Loucy (cell line): Measurements from ENCODE around the gene TGFBR3.

ENCODE experiments used
- H2AFZ ChIP-seq: fragments of 200-600 bp; sonication (generic); 2 replicates; pipeline ENCODE4 v1.6.0; 2016; ENCODE audit warnings: antibody characterized with exemption, mild to moderate bottlenecking, low read length, moderate library complexity
- H3F3A ChIP-seq: fragments of 200-600 bp; 2 replicates; pipeline ENCODE4 v1.6.0; 2016; ENCODE audit warnings: antibody characterized with exemption, low read depth, mild to moderate bottlenecking
- H3K27me3 ChIP-seq: fragments of 200-600 bp; sonication (generic); 2 replicates; pipeline ENCODE4 v1.6.1; 2014; ENCODE audit warnings: low read length, mild to moderate bottlenecking; ENCODE audit not compliant: insufficient read depth, poor library complexity, severe bottlenecking
- H3K36me3 ChIP-seq: fragments of 200-600 bp; sonication (generic); 2 replicates; pipeline ENCODE4 v1.6.1; 2016; ENCODE audit warnings: low read length; ENCODE audit not compliant: insufficient read depth
- H3K4me1 ChIP-seq: fragments of 200-600 bp; sonication (generic); 2 replicates; pipeline ENCODE4 v1.5.1; 2014; ENCODE audit warnings: low read length, mild to moderate bottlenecking; ENCODE audit not compliant: insufficient read depth, poor library complexity, severe bottlenecking
- H3K4me2 ChIP-seq: fragments of 200-600 bp; sonication (generic); 2 replicates; pipeline ENCODE4 v1.6.0; 2014; ENCODE audit warnings: antibody characterized with exemption, low read length, low read depth, mild to moderate bottlenecking; ENCODE audit not compliant: poor library complexity, severe bottlenecking
- H3K4me3 ChIP-seq: fragments of 200-600 bp; sonication (generic); 2 replicates; pipeline ENCODE4 v1.5.1; 2014; ENCODE audit warnings: low read length, mild to moderate bottlenecking, mixed read lengths; ENCODE audit not compliant: poor library complexity, severe bottlenecking
- H3K79me2 ChIP-seq: fragments of 200-600 bp; sonication (generic); 2 replicates; pipeline ENCODE4 v1.6.1; 2014; ENCODE audit warnings: low read length; ENCODE audit not compliant: insufficient read depth
- H3K9ac ChIP-seq: fragments of 200-600 bp; sonication (generic); 2 replicates; pipeline ENCODE4 v1.6.0; 2014; ENCODE audit warnings: mild to moderate bottlenecking, low read depth, low read length, moderate library complexity; ENCODE audit not compliant: poor library complexity, severe bottlenecking
- H3K9me2 ChIP-seq: fragments of 200-600 bp; sonication (generic); replicated peaks from 2 replicates; pipeline ENCODE4 v1.6.1; 2016; ENCODE audit warnings: low read depth, low read length, mixed read lengths
- H3K9me3 ChIP-seq: fragments of 200-600 bp; sonication (generic); 2 replicates; pipeline ENCODE4 v1.6.1; 2014; ENCODE audit warnings: mild to moderate bottlenecking, antibody characterized with exemption, low read length, low read depth; ENCODE audit not compliant: insufficient read depth
- H4K20me1 ChIP-seq: fragments of 200-600 bp; sonication (generic); 2 replicates; pipeline ENCODE4 v1.6.0; 2014; ENCODE audit warnings: antibody characterized with exemption, low read length, mild to moderate bottlenecking; ENCODE audit not compliant: insufficient read depth, poor library complexity, severe bottlenecking
- EZH2phosphoT487 ChIP-seq: fragments of 200-600 bp; IDR thresholded peaks from 2 replicates; pipeline ENCODE4 v1.6.1; 2018; ENCODE audit warnings: antibody characterized with exemption, mild to moderate bottlenecking, moderate library complexity, borderline replicate concordance
- TF ChIP-seq, protein P1 (sequence below): fragments of 200-600 bp; sonication (generic); conservative IDR thresholded peaks from 2 replicates; pipeline ENCODE4 v1.5.1; 2014; ENCODE audit warnings: mild to moderate bottlenecking, antibody characterized with exemption, low read length

Gene TGFBR3

DNA sequence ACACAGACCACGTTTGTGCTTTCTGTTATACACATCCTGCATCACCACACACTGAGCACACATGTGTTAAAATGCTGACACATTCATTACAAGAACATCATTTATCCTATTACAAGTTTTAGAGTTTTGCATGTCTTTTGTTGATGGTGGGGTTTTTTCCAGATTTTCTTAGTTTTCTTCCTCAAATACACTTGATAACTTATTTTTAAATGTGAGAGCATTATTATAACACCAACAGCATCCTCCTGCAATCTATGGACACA lies 67.3 kb downstream of the TGFBR3 start:
- Histone ChIP-seq H3K4me3 (no peak overlapping the region), H3K4me1 (no peaks in the 10 kb centered on the region), H3F3A (no peaks in the 10 kb centered on the region), H3K4me2 (no peak overlapping the region), H3K36me3 (no peaks in the 10 kb centered on the region), H3K27me3 (no peaks in the 10 kb centered on the region), H3K9me3 (no peaks in the 10 kb centered on the region), H3K9ac (no peak overlapping the region), H3K79me2 (no peaks in the 10 kb centered on the region), H3K9me2 (no peaks in the 10 kb centered on the region), H2AFZ (no peak overlapping the region), H4K20me1 (no peaks in the 10 kb centered on the region)
- TF ChIP-seq, protein P1, sequence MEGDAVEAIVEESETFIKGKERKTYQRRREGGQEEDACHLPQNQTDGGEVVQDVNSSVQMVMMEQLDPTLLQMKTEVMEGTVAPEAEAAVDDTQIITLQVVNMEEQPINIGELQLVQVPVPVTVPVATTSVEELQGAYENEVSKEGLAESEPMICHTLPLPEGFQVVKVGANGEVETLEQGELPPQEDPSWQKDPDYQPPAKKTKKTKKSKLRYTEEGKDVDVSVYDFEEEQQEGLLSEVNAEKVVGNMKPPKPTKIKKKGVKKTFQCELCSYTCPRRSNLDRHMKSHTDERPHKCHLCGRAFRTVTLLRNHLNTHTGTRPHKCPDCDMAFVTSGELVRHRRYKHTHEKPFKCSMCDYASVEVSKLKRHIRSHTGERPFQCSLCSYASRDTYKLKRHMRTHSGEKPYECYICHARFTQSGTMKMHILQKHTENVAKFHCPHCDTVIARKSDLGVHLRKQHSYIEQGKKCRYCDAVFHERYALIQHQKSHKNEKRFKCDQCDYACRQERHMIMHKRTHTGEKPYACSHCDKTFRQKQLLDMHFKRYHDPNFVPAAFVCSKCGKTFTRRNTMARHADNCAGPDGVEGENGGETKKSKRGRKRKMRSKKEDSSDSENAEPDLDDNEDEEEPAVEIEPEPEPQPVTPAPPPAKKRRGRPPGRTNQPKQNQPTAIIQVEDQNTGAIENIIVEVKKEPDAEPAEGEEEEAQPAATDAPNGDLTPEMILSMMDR: no peak
- no peak for TF ChIP-seq EZH2phosphoT487

DNA sequence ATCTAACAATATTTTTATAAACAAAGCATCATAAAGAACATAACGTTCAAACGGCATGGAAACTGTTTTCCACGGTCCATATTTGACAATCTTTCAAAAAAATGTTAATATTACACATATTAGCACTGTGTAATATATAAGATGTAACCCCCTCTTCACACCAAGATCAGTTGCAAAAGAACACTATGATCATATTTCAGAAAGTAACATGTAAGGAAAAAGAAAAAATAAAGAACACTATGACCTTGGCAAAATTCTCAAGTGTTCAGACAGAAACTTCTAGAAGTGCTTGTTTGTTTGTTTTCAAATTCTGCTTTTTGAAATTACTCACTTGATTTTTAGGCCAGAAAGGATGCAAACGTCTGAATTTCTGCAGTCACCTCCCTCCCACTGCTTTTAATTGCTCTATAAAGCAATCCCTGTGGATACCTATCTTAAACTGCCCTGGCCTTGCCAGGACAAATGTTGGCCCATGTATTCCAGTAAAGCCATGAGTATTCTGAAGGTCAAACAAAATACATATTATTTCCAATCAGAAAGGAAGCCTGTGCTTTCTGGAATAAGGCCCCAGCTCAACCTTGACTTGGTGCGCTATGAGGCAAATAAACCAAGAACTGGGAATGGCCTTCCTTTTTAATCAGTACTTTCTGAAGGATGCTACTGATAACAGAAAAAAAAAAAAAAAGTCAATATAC lies 68.6 kb downstream of the TGFBR3 start:
- Histone ChIP-seq H3K9ac (no peak overlapping the region), H3K79me2 (no peaks in the 10 kb centered on the region), H3F3A (no peaks in the 10 kb centered on the region), H3K36me3 (no peaks in the 10 kb centered on the region), H4K20me1 (no peaks in the 10 kb centered on the region), H3K4me3 (no peak overlapping the region), H3K4me2 (no peak overlapping the region), H2AFZ (no peak overlapping the region), H3K4me1 (no peaks in the 10 kb centered on the region), H3K27me3 (no peaks in the 10 kb centered on the region), H3K9me3 (no peaks in the 10 kb centered on the region), H3K9me2 (no peaks in the 10 kb centered on the region)
- TF ChIP-seq, protein P1: no peak
- TF ChIP-seq EZH2phosphoT487: no peak

DNA sequence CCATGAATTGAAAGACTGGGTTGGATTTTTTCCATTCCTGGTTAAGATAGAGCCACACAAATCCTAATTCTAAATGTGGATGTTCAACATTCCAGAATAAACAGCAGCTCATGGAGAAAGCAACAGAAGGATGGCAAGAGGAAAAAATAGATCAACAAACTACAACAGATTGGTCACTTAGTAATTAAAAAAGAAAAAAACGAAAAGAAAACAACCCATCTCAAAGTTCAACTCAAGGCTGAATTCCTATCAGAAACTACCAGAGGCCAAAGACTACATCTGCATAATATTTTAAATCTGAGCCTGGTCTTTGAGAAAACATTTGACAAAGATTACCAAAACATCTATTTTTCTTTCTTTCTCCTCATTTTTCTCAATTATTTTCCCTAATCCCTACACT lies 69.9 kb downstream of the TGFBR3 start:
- Histone ChIP-seq H3K9me3 (no peaks in the 10 kb centered on the region), H2AFZ (no peak overlapping the region), H3K9ac (no peak overlapping the region), H3K9me2 (no peaks in the 10 kb centered on the region), H3K4me1 (no peaks in the 10 kb centered on the region), H3K36me3 (no peaks in the 10 kb centered on the region), H3K4me2 (no peak overlapping the region), H3K4me3 (no peak overlapping the region), H3F3A (no peaks in the 10 kb centered on the region), H3K79me2 (no peaks in the 10 kb centered on the region), H4K20me1 (no peaks in the 10 kb centered on the region), H3K27me3 (no peaks in the 10 kb centered on the region)
- TF ChIP-seq, protein P1: no peak
- no peak for TF ChIP-seq EZH2phosphoT487
